ENCODE measurements around the gene C19orf47.

Gene C19orf47

GRCh38 chr19:40281381-40282208 lies 66.6 kb downstream of the C19orf47 start:
- DNase-seq (ENCODE audit: low spot score) (no peak), ATAC-seq (ENCODE audit: low read depth) (no peak)
- Histone ChIP-seq H3K4me1 (ENCODE audit: insufficient read depth, poor library complexity, severe bottlenecking) (peaks cover 4% of the 10 kb centered on the region), H3K27ac (ENCODE audit: poor library complexity, severe bottlenecking) (no peak overlapping the region), H3K4me3 (ENCODE audit: severe bottlenecking) (no peak overlapping the region), H3K9me3 (ENCODE audit: severe bottlenecking) (no peaks in the 10 kb centered on the region), H3K36me3 (ENCODE audit: low read depth) (peaks cover 4% of the 10 kb centered on the region; the same call in 1 of the 2 replicates), H3K27me3 (ENCODE audit: insufficient read depth, poor library complexity, severe bottlenecking) (no peaks in the 10 kb centered on the region)
- TF ChIP-seq CTCF (IDR thresholded peaks at IDR 0.05; ENCODE audit: poor library complexity, severe bottlenecking), result no peak

GRCh38 chr19:40280608-40281221 lies 67.5 kb downstream of the C19orf47 start:
- H3K36me3 ChIP-seq (ENCODE audit: low read depth), result peaks cover 4% of the 10 kb centered on the region; the same call in 1 of the 2 replicates
- H3K4me1 ChIP-seq (ENCODE audit: insufficient read depth, poor library complexity, severe bottlenecking), result peaks cover 1% of the 10 kb centered on the region
- TF ChIP-seq CTCF (IDR thresholded peaks at IDR 0.05; ENCODE audit: poor library complexity, severe bottlenecking), result no peak
- DNase-seq (ENCODE audit: low spot score) (no peak), ATAC-seq (ENCODE audit: low read depth) (no peak)
- no peaks in the 10 kb centered on the region for H3K27me3 ChIP-seq (ENCODE audit: insufficient read depth, poor library complexity, severe bottlenecking)
- no peak overlapping the region for H3K4me3 ChIP-seq (ENCODE audit: severe bottlenecking)
- no peaks in the 10 kb centered on the region for H3K9me3 ChIP-seq (ENCODE audit: severe bottlenecking)
- no peak overlapping the region for H3K27ac ChIP-seq (ENCODE audit: poor library complexity, severe bottlenecking)

DNA sequence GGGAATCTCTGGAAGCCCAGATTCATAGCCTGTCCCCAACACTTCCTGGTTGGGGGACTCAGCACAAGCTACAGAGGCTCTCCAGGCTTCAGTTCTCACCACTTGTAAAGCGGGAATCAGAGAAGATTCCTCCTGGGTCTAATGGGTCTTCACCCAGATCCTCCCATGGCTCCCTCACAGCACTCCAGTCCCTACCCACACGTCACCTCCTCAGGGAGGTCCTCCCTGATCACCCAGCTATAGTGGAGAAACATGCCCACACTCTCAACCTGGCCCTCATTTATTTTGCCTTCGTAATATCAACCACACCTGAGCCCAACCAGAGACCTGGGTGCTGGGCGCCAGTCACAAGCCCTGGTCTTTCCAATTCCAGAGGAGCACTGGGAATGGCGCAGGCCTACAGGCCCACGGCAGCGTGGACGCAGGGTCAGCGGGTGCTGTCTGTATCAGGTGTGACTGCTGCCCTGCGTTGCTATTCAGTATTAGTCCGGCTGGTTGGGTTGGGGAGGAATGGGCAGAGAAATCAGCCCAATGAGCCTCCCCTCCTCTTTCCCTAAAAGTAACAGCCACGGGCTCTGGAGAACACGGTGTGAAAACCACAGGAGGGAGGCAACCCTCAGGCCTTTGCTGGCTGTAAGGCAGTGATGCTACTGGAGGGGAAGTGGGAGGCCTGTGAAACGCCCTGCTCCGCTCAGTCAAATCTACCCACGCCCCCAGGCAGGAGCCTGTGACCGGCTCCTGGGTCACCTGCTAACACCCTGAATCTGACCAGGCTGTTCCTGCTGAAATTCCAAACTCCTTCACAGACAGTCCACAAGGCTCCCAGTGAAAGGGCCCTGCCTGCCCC lies 68.2 kb downstream of the C19orf47 start:
- Histone ChIP-seq H3K9me3 (ENCODE audit: severe bottlenecking) (no peaks in the 10 kb centered on the region), H3K4me3 (ENCODE audit: severe bottlenecking) (no peak overlapping the region), H3K27ac (ENCODE audit: poor library complexity, severe bottlenecking) (no peak overlapping the region), H3K36me3 (ENCODE audit: low read depth) (peaks cover 4% of the 10 kb centered on the region; the same call in 1 of the 2 replicates), H3K4me1 (ENCODE audit: insufficient read depth, poor library complexity, severe bottlenecking) (no peaks in the 10 kb centered on the region), H3K27me3 (ENCODE audit: insufficient read depth, poor library complexity, severe bottlenecking) (no peaks in the 10 kb centered on the region)
- no peak for ATAC-seq (ENCODE audit: low read depth)
- DNase-seq (ENCODE audit: low spot score), result no peak
- TF ChIP-seq CTCF (IDR thresholded peaks at IDR 0.05; ENCODE audit: poor library complexity, severe bottlenecking), result no peak

DNA sequence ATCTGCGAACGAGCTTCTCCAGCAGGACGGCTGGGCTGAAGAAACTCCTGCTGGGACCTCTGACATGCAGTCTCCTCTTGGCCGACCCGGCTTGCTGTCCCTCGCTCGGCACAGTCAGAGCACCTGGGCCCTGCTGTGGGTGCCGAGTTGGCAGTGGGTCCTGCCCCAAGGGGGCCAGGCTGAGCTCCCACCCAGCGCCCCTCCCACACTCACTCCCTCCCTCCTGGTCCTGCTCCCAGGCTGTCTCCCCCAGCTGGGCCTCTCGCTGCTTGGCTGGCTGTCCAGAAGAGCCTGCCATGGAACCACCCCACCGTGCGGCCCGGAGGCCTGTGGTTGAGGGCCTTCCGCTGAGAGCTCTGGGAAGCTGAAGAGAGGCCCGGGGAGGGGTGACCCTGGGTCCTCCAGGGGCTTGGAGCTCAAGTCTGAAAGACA lies 69.1 kb downstream of the C19orf47 start:
- ATAC-seq (ENCODE audit: low read depth), result no peak
- DNase-seq (ENCODE audit: low spot score), result peak; percentile 54
- peaks cover 4% of the 10 kb centered on the region; the same call in 1 of the 2 replicates for H3K36me3 ChIP-seq (ENCODE audit: low read depth)
- no peaks in the 10 kb centered on the region for H3K27me3 ChIP-seq (ENCODE audit: insufficient read depth, poor library complexity, severe bottlenecking)
- no peaks in the 10 kb centered on the region for H3K4me1 ChIP-seq (ENCODE audit: insufficient read depth, poor library complexity, severe bottlenecking)
- H3K9me3 ChIP-seq (ENCODE audit: severe bottlenecking), result no peaks in the 10 kb centered on the region
- no peak overlapping the region for H3K27ac ChIP-seq (ENCODE audit: poor library complexity, severe bottlenecking)
- TF ChIP-seq CTCF (IDR thresholded peaks at IDR 0.05; ENCODE audit: poor library complexity, severe bottlenecking), result no peak
- H3K4me3 ChIP-seq (ENCODE audit: severe bottlenecking), result no peak overlapping the region
